ENCODE data around the gene TTF2. TPM values are rescaled to one million over a fixed set of nuclear protein-coding genes. Genes with fewer than 3 reads are reported as not detected.

The TTF2 gene
- total and polyA plus RNA-seq, 9 of the 15 experiments (the other 6 are each of a cell fraction or from before 2014, with no cell fraction given): 9.4 to 71.1 (median 42.1) TPM

- TF ChIP-seq, protein P1, sequence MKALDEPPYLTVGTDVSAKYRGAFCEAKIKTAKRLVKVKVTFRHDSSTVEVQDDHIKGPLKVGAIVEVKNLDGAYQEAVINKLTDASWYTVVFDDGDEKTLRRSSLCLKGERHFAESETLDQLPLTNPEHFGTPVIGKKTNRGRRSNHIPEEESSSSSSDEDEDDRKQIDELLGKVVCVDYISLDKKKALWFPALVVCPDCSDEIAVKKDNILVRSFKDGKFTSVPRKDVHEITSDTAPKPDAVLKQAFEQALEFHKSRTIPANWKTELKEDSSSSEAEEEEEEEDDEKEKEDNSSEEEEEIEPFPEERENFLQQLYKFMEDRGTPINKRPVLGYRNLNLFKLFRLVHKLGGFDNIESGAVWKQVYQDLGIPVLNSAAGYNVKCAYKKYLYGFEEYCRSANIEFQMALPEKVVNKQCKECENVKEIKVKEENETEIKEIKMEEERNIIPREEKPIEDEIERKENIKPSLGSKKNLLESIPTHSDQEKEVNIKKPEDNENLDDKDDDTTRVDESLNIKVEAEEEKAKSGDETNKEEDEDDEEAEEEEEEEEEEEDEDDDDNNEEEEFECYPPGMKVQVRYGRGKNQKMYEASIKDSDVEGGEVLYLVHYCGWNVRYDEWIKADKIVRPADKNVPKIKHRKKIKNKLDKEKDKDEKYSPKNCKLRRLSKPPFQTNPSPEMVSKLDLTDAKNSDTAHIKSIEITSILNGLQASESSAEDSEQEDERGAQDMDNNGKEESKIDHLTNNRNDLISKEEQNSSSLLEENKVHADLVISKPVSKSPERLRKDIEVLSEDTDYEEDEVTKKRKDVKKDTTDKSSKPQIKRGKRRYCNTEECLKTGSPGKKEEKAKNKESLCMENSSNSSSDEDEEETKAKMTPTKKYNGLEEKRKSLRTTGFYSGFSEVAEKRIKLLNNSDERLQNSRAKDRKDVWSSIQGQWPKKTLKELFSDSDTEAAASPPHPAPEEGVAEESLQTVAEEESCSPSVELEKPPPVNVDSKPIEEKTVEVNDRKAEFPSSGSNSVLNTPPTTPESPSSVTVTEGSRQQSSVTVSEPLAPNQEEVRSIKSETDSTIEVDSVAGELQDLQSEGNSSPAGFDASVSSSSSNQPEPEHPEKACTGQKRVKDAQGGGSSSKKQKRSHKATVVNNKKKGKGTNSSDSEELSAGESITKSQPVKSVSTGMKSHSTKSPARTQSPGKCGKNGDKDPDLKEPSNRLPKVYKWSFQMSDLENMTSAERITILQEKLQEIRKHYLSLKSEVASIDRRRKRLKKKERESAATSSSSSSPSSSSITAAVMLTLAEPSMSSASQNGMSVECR (CRISPR knock-in tag; IDR thresholded peaks at IDR 0.05): no peak
- TF ChIP-seq, protein P2, sequence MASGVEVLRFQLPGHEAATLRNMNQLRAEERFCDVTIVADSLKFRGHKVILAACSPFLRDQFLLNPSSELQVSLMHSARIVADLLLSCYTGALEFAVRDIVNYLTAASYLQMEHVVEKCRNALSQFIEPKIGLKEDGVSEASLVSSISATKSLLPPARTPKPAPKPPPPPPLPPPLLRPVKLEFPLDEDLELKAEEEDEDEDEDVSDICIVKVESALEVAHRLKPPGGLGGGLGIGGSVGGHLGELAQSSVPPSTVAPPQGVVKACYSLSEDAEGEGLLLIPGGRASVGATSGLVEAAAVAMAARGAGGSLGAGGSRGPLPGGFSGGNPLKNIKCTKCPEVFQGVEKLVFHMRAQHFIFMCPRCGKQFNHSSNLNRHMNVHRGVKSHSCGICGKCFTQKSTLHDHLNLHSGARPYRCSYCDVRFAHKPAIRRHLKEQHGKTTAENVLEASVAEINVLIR (CRISPR knock-in tag; IDR thresholded peaks at IDR 0.05): no peak
- TF ChIP-seq DIDO1 (tag; IDR thresholded peaks at IDR 0.05; ENCODE audit: low read depth) (no peak), MAZ (CRISPR knock-in tag; conservative IDR thresholded peaks at IDR 0.05 in 1 of 2, IDR thresholded peaks at IDR 0.05 in 1 of 2) (no peak), SP1 (CRISPR knock-in tag; IDR thresholded peaks at IDR 0.05) (no peak)
- TF ChIP-seq, protein P3, sequence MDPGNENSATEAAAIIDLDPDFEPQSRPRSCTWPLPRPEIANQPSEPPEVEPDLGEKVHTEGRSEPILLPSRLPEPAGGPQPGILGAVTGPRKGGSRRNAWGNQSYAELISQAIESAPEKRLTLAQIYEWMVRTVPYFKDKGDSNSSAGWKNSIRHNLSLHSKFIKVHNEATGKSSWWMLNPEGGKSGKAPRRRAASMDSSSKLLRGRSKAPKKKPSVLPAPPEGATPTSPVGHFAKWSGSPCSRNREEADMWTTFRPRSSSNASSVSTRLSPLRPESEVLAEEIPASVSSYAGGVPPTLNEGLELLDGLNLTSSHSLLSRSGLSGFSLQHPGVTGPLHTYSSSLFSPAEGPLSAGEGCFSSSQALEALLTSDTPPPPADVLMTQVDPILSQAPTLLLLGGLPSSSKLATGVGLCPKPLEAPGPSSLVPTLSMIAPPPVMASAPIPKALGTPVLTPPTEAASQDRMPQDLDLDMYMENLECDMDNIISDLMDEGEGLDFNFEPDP (CRISPR knock-in tag; IDR thresholded peaks at IDR 0.05): no peak
- TF ChIP-seq, protein P4, sequence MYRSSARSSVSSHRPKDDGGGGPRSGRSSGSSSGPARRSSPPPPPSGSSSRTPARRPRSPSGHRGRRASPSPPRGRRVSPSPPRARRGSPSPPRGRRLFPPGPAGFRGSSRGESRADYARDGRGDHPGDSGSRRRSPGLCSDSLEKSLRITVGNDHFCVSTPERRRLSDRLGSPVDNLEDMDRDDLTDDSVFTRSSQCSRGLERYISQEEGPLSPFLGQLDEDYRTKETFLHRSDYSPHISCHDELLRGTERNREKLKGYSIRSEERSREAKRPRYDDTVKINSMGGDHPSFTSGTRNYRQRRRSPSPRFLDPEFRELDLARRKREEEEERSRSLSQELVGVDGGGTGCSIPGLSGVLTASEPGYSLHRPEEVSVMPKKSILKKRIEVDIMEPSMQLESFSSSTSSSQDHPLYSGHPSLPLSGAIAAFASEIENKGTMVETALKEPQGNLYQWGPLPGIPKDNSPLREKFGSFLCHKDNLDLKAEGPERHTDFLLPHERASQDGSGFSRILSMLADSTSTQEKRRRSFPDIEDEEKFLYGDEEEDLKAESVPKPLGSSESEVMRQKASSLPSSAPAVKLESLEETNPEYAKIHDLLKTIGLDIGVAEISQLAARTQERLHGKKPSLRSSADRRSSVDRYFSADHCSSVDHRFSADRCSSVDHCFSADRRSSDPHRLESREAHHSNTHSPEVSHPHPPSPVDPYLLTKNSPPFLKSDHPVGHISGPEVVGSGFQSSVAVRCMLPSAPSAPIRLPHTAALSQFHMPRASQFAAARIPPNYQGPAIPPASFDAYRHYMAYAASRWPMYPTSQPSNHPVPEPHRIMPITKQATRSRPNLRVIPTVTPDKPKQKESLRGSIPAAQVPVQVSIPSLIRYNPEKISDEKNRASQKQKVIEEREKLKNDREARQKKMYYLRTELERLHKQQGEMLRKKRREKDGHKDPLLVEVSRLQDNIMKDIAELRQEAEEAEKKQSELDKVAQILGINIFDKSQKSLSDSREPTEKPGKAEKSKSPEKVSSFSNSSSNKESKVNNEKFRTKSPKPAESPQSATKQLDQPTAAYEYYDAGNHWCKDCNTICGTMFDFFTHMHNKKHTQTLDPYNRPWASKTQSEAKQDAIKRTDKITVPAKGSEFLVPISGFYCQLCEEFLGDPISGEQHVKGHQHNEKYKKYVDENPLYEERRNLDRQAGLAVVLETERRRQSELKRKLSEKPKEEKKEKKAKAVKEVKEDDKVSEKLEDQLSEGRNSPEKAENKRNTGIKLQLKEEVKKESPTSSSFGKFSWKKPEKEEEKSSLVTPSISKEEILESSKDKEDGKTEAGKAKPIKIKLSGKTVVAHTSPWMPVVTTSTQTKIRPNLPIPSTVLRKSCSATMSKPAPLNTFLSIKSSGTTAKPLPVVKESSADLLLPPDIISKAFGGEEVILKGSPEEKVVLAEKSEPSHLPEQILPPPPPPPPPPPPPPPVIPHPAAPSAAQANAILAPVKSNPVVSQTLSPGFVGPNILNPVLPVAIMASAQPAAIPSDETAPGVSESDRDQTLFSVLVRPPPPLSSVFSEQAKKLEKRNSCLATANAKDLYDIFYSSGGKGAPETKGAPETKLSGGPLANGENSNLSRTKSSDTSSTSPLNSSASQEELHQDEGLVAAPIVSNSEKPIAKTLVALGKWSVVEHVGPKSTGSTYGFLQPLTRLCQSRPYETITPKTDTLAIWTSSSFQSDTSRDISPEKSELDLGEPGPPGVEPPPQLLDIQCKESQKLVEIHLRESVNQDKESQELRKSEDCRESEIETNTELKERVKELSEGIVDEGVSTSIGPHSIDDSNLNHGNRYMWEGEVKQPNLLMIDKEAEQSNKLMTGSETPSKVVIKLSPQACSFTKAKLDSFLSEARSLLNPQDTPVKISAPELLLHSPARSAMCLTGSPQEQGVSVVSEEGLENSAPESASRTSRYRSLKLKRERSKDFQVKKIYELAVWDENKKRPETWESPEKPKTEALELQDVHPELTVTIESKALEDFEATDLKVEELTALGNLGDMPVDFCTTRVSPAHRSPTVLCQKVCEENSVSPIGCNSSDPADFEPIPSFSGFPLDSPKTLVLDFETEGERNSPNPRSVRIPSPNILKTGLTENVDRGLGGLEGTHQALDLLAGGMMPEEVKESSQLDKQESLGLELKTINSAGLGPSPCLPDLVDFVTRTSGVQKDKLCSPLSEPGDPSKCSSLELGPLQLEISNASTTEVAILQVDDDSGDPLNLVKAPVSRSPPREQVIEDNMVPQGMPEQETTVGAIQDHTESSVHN (IDR thresholded peaks at IDR 0.05; ENCODE audit: borderline replicate concordance in 1 of 2, low read depth in 1 of 2): no peak
These were observed 36.9 kb downstream of the TTF2 start (continued) for GRCh38 chr1:117096951-117097408.

Data from K562 (cell line).